ENCODE results near the gene WDR93.
"Not testable (repeated sequence)": the region's sequence is repeated elsewhere in the genome, so short reads cannot be mapped to it uniquely, and the experiment has no call there.

The WDR93 gene

GRCh38 chr15:89685995-89686394 is 4.6 kb upstream of the WDR93 start:
- ATAC-seq: no peak
- no peak for DNase-seq

GRCh38 chr15:89686522-89686921 is 4.1 kb upstream of the WDR93 start:
- no peak for DNase-seq
- no peak for ATAC-seq

GRCh38 chr15:89689930-89690275 is 708 bp upstream of the WDR93 start:
- DNase-seq, ATAC-seq: not testable (repeated sequence)

GRCh38 chr15:89693091-89693490 is 2.5 kb downstream of the WDR93 start:
- DNase-seq: no peak
- ATAC-seq: no peak

GRCh38 chr15:89693696-89694095 is 3.1 kb downstream of the WDR93 start:
- DNase-seq (no peak), ATAC-seq (no peak)

GRCh38 chr15:89695198-89695597 is 4.6 kb downstream of the WDR93 start:
- ATAC-seq (no peak), DNase-seq (no peak)

- DNase-seq: no peak
- ATAC-seq: no peak
Observed at GRCh38 chr15:89704411-89704810, 13.8 kb downstream of the WDR93 start.

- ATAC-seq: no peak
- no peak for DNase-seq
Observed at GRCh38 chr15:89707577-89707976, 17.0 kb downstream of the WDR93 start.

GRCh38 chr15:89714775-89715174 is 24.2 kb downstream of the WDR93 start:
- no peak for DNase-seq

GRCh38 chr15:89723031-89723430 is 32.4 kb downstream of the WDR93 start:
- DNase-seq (no peak), ATAC-seq (no peak)

More at GRCh38 chr15:89714775-89715174, 24.2 kb downstream of the WDR93 start:
- ATAC-seq: no peak

GRCh38 chr15:89724621-89725020 is 34.0 kb downstream of the WDR93 start:
- DNase-seq: no peak

GRCh38 chr15:89725064-89725463 is 34.5 kb downstream of the WDR93 start:
- ATAC-seq: no peak

More at GRCh38 chr15:89724621-89725020, 34.0 kb downstream of the WDR93 start:
- ATAC-seq: no peak

GRCh38 chr15:89728254-89728653 is 37.6 kb downstream of the WDR93 start:
- no peak for DNase-seq
- ATAC-seq: no peak

More at GRCh38 chr15:89725064-89725463, 34.5 kb downstream of the WDR93 start:
- DNase-seq: no peak

- DNase-seq (no peak), ATAC-seq (no peak)
Observed at GRCh38 chr15:89731275-89731674, 40.7 kb downstream of the WDR93 start.

GRCh38 chr15:89732451-89733172 is 42.0 kb downstream of the WDR93 start:
- no peak for ATAC-seq
- no peak for DNase-seq

- ATAC-seq: no peak
- DNase-seq: no peak
Observed at GRCh38 chr15:89735773-89736172, 45.2 kb downstream of the WDR93 start.

GRCh38 chr15:89740137-89740536 is 49.5 kb downstream of the WDR93 start:
- peak; percentile 48 for DNase-seq

GRCh38 chr15:89743011-89743410 is 52.4 kb downstream of the WDR93 start:
- ATAC-seq (no peak), DNase-seq (no peak)

More at GRCh38 chr15:89740137-89740536, 49.5 kb downstream of the WDR93 start:
- peak; percentile 74 for ATAC-seq

- DNase-seq: no peak
- no peak for ATAC-seq
Observed at GRCh38 chr15:89743594-89743993, 53.0 kb downstream of the WDR93 start.

- ATAC-seq: no peak
- DNase-seq: no peak
Observed at GRCh38 chr15:89745131-89745530, 54.5 kb downstream of the WDR93 start.

GRCh38 chr15:89745768-89746167 is 55.2 kb downstream of the WDR93 start:
- no peak for DNase-seq
- no peak for ATAC-seq

GRCh38 chr15:89746386-89746780 is 55.8 kb downstream of the WDR93 start:
- ATAC-seq: no peak
- no peak for DNase-seq

GRCh38 chr15:89747708-89748682 is 57.4 kb downstream of the WDR93 start:
- ATAC-seq: no peak

More at GRCh38 chr15:89747708-89748682, 57.4 kb downstream of the WDR93 start:
- DNase-seq: no peak
